ENCODE results near the gene FCF1. TPM values are rescaled to one million over a fixed set of nuclear protein-coding genes. Genes with fewer than 3 reads are reported as not detected.

FCF1 gene
- total and polyA plus RNA-seq, 2 of the 13 experiments (the other 11 are each of a cell fraction or from before 2014, with no cell fraction given): 31.0 to 44.4 TPM

DNA sequence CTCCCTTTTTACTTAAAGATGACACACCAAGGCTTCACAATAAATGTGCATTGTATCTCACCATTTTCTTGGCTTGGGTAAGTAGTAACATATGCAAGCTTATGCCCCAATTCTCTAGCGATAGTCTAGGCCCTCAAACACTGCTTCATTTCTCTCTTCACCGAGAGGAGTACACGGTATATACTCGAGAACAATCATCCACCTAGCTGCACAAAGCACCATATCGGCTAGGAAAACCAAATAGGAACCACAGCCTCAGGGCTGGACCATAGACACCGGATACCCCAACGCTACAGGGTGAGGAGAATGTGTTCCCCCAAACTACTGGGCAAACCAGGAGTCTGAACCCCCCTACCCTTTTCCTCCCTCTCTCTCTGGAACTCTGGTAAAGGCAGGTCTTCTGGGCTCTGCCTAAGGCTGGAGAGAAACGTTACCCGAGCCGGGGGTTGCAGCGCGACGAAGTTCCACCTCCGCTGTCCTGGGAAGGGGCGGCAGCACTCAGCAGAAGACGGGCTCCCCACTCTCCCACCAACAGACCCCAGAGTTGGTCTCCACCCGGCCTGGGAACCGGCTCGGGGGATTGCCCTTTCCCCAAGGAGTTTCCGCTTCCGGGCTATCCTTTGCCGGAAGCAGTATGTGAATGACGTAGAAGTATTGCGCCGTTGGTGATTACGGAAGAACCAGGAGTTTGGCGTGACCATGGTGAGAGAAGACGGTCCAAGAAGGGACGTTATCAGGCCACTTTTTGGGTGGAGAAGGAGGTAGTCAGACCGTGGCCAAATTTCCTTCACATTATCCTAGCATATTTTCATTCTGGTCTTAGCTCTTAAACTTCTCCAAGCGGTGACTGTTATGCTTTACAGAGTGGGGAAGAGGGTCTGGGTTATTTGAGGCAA is at the start of gene FCF1, which contains the start of gene AREL1 (continued):
- TF ChIP-seq GABPB1 (CRISPR knock-in tag; IDR thresholded peaks at IDR 0.05) (peak; percentile 98), ZBTB7A (CRISPR knock-in tag; IDR thresholded peaks at IDR 0.05) (peak; percentile 77; the same call in 1 of the 2 replicates), ZBTB26 (CRISPR knock-in tag; IDR thresholded peaks at IDR 0.05; ENCODE audit: borderline replicate concordance) (no peak), DNMT3B (CRISPR knock-in tag; conservative IDR thresholded peaks at IDR 0.05) (0 out of 2 replicates have a peak, but pooled peaks have one; percentile 53), NONO (IDR thresholded peaks at IDR 0.05) (no peak), NONO (CRISPR knock-in tag; conservative IDR thresholded peaks at IDR 0.05) (0 out of 2 replicates have a peak, but pooled peaks have one; percentile 52), RBM22 (optimal IDR thresholded peaks at IDR 0.05; ENCODE audit: low read length) (no peak), TEAD3 (CRISPR knock-in tag; optimal IDR thresholded peaks at IDR 0.05; ENCODE audit: borderline replicate concordance) (peak; percentile 25), KAT8 (CRISPR knock-in tag; IDR thresholded peaks at IDR 0.05) (peak; percentile 100), ZNF720 (CRISPR knock-in tag; IDR thresholded peaks at IDR 0.05) (no peak), HDAC2 (CRISPR knock-in tag; IDR thresholded peaks at IDR 0.05) (peak; percentile 90; the same call in 1 of the 2 replicates), KLF6 (CRISPR knock-in tag; IDR thresholded peaks at IDR 0.05) (peak; percentile 61; the same call in 1 of the 2 replicates), CCDC6 (CRISPR knock-in tag; IDR thresholded peaks at IDR 0.05) (no peak), TSC22D2 (CRISPR knock-in tag; IDR thresholded peaks at IDR 0.05; ENCODE audit: borderline replicate concordance) (0 out of 2 replicates have a peak, but pooled peaks have one; percentile 59), ZNF264 (CRISPR knock-in tag; IDR thresholded peaks at IDR 0.05) (no peak), XRCC5 (optimal IDR thresholded peaks at IDR 0.05; ENCODE audit: low read length) (peak; percentile 53), POGZ (CRISPR knock-in tag; IDR thresholded peaks at IDR 0.05) (peak; percentile 82), ZNF543 (CRISPR knock-in tag; IDR thresholded peaks at IDR 0.05) (0 out of 2 replicates have a peak, but pooled peaks have one; percentile 33), NFKBIZ (CRISPR knock-in tag; IDR thresholded peaks at IDR 0.05) (no peak; the same call in 1 of the 2 replicates), ZNF580 (CRISPR knock-in tag; IDR thresholded peaks at IDR 0.05; ENCODE audit: borderline replicate concordance, low read depth) (peak; percentile 48; the same call in 1 of the 2 replicates), NCOA5 (CRISPR knock-in tag; IDR thresholded peaks at IDR 0.05) (no peak), ZNF224 (CRISPR knock-in tag; IDR thresholded peaks at IDR 0.05) (no peak), MAF1 (CRISPR knock-in tag; IDR thresholded peaks at IDR 0.05; ENCODE audit: borderline replicate concordance) (no peak)
- TF ChIP-seq, protein P1, sequence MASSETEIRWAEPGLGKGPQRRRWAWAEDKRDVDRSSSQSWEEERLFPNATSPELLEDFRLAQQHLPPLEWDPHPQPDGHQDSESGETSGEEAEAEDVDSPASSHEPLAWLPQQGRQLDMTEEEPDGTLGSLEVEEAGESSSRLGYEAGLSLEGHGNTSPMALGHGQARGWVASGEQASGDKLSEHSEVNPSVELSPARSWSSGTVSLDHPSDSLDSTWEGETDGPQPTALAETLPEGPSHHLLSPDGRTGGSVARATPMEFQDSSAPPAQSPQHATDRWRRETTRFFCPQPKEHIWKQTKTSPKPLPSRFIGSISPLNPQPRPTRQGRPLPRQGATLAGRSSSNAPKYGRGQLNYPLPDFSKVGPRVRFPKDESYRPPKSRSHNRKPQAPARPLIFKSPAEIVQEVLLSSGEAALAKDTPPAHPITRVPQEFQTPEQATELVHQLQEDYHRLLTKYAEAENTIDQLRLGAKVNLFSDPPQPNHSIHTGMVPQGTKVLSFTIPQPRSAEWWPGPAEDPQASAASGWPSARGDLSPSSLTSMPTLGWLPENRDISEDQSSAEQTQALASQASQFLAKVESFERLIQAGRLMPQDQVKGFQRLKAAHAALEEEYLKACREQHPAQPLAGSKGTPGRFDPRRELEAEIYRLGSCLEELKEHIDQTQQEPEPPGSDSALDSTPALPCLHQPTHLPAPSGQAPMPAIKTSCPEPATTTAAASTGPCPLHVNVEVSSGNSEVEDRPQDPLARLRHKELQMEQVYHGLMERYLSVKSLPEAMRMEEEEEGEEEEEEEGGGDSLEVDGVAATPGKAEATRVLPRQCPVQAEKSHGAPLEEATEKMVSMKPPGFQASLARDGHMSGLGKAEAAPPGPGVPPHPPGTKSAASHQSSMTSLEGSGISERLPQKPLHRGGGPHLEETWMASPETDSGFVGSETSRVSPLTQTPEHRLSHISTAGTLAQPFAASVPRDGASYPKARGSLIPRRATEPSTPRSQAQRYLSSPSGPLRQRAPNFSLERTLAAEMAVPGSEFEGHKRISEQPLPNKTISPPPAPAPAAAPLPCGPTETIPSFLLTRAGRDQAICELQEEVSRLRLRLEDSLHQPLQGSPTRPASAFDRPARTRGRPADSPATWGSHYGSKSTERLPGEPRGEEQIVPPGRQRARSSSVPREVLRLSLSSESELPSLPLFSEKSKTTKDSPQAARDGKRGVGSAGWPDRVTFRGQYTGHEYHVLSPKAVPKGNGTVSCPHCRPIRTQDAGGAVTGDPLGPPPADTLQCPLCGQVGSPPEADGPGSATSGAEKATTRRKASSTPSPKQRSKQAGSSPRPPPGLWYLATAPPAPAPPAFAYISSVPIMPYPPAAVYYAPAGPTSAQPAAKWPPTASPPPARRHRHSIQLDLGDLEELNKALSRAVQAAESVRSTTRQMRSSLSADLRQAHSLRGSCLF (CRISPR knock-in tag; IDR thresholded peaks at IDR 0.05; ENCODE audit: borderline replicate concordance): no peak
